Measurements from ENCODE around the gene CHKA.

Gene CHKA

GRCh38 chr11:68121067-68121899, at the start of gene CHKA:
Gene CHKA (minus strand): TSS chr11:68121388. CDS start chr11:68121177, 211 bp downstream.
- peak; percentile 95 to 97 for DNase-seq
- TF ChIP-seq GATA1 (IDR thresholded peaks at IDR 0.05; ENCODE audit: low read depth, low read length) (no peak), POLR2A (IDR thresholded peaks at IDR 0.05; ENCODE audit: low read length) (peak; percentile 68)

GRCh38 chr11:68169442-68169841, 48.3 kb upstream of the CHKA start:
- no peak for DNase-seq
- TF ChIP-seq GATA1 (IDR thresholded peaks at IDR 0.05; ENCODE audit: low read depth, low read length) (no peak), POLR2A (IDR thresholded peaks at IDR 0.05; ENCODE audit: low read length) (no peak)

GRCh38 chr11:68168694-68169093, 47.5 kb upstream of the CHKA start:
- DNase-seq: no peak
- TF ChIP-seq GATA1 (IDR thresholded peaks at IDR 0.05; ENCODE audit: low read depth, low read length): no peak
- TF ChIP-seq POLR2A (IDR thresholded peaks at IDR 0.05; ENCODE audit: low read length): no peak

- DNase-seq: no peak
- TF ChIP-seq GATA1 (IDR thresholded peaks at IDR 0.05; ENCODE audit: low read depth, low read length) (no peak), POLR2A (IDR thresholded peaks at IDR 0.05; ENCODE audit: low read length) (no peak)
Observed at GRCh38 chr11:68167474-68167873, 46.3 kb upstream of the CHKA start.

- DNase-seq: no peak
- TF ChIP-seq POLR2A (IDR thresholded peaks at IDR 0.05; ENCODE audit: low read length): no peak
- TF ChIP-seq GATA1 (IDR thresholded peaks at IDR 0.05; ENCODE audit: low read depth, low read length): no peak
Observed at GRCh38 chr11:68166969-68167368, 45.8 kb upstream of the CHKA start.

GRCh38 chr11:68165601-68166000, 44.4 kb upstream of the CHKA start:
- TF ChIP-seq GATA1 (IDR thresholded peaks at IDR 0.05; ENCODE audit: low read depth, low read length): no peak
- no peak for TF ChIP-seq POLR2A (IDR thresholded peaks at IDR 0.05; ENCODE audit: low read length)
- no peak for DNase-seq

- peak in 1 of 2 experiments; percentile 25 for DNase-seq
- TF ChIP-seq POLR2A (IDR thresholded peaks at IDR 0.05; ENCODE audit: low read length): no peak
- no peak for TF ChIP-seq GATA1 (IDR thresholded peaks at IDR 0.05; ENCODE audit: low read depth, low read length)
Observed at GRCh38 chr11:68164437-68164836, 43.2 kb upstream of the CHKA start.

GRCh38 chr11:68163691-68164090, 42.5 kb upstream of the CHKA start:
- TF ChIP-seq GATA1 (IDR thresholded peaks at IDR 0.05; ENCODE audit: low read depth, low read length) (no peak), POLR2A (IDR thresholded peaks at IDR 0.05; ENCODE audit: low read length) (no peak)
- DNase-seq: no peak

- no peak for TF ChIP-seq POLR2A (IDR thresholded peaks at IDR 0.05; ENCODE audit: low read length)
- no peak for TF ChIP-seq GATA1 (IDR thresholded peaks at IDR 0.05; ENCODE audit: low read depth, low read length)
- no peak for DNase-seq
Observed at GRCh38 chr11:68160100-68160695, 39.0 kb upstream of the CHKA start.

- no peak for TF ChIP-seq POLR2A (IDR thresholded peaks at IDR 0.05; ENCODE audit: low read length)
- no peak for TF ChIP-seq GATA1 (IDR thresholded peaks at IDR 0.05; ENCODE audit: low read depth, low read length)
- no peak for DNase-seq
Observed at GRCh38 chr11:68159665-68160064, 38.5 kb upstream of the CHKA start.

- TF ChIP-seq POLR2A (IDR thresholded peaks at IDR 0.05; ENCODE audit: low read length) (no peak), GATA1 (IDR thresholded peaks at IDR 0.05; ENCODE audit: low read depth, low read length) (no peak)
- DNase-seq: no peak
Observed at GRCh38 chr11:68159161-68159560, 38.0 kb upstream of the CHKA start.

- no peak for DNase-seq
- TF ChIP-seq GATA1 (IDR thresholded peaks at IDR 0.05; ENCODE audit: low read depth, low read length) (no peak), POLR2A (IDR thresholded peaks at IDR 0.05; ENCODE audit: low read length) (no peak)
Observed at GRCh38 chr11:68158580-68158979, 37.4 kb upstream of the CHKA start.

GRCh38 chr11:68153742-68154141, 32.6 kb upstream of the CHKA start:
- no peak for DNase-seq
- no peak for TF ChIP-seq GATA1 (IDR thresholded peaks at IDR 0.05; ENCODE audit: low read depth, low read length)
- no peak for TF ChIP-seq POLR2A (IDR thresholded peaks at IDR 0.05; ENCODE audit: low read length)

- TF ChIP-seq GATA1 (IDR thresholded peaks at IDR 0.05; ENCODE audit: low read depth, low read length) (no peak), POLR2A (IDR thresholded peaks at IDR 0.05; ENCODE audit: low read length) (no peak)
- peak; percentile 27 to 42 for DNase-seq
Observed at GRCh38 chr11:68150037-68150436, 28.8 kb upstream of the CHKA start.

- no peak for DNase-seq
- TF ChIP-seq POLR2A (IDR thresholded peaks at IDR 0.05; ENCODE audit: low read length): no peak
- no peak for TF ChIP-seq GATA1 (IDR thresholded peaks at IDR 0.05; ENCODE audit: low read depth, low read length)
Observed at GRCh38 chr11:68149417-68149816, 28.2 kb upstream of the CHKA start.
